ENCODE results near the gene SNX15.

SNX15 gene

DNA sequence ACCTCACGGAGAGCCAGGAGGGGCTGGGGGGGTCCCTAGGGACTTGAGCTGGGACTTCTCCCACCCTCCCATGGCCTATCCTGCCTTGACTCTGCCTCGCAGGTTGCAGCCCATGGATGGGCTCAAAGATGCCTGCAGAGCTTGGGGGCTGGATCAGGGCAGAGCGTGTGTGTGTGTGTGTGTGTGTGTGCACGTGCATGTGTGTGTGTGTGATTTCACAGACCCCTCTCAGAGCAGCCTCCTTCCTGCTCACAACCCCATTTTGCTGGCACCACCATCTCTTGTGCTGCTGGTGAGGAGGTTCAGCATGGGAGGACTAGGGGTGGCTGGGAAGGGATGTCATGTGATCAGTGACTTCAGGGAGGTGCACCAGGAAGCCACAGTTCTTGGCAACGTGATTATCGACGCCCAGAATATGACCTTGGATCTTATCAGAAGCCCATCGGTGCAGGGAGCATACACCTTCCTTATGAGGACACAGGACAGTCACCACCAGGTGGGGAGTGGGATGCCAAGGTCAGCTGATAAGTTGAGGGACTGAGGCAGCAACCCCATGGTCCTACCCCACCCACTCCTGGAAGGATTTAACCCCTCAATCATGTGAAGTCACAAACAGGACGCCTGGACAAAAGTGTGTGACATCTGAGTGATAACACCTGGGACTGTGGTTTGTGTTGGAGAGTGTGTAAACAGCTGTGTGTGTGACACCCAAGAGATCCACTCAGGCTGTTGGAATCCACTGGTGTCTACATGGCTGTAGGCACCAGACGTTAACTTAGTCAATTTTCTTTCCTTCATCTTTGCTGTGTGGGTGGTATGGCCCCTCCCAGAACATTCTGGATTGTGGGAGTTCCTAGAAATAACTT, 33.0 kb downstream of the SNX15 start:
- TF ChIP-seq, protein P1, sequence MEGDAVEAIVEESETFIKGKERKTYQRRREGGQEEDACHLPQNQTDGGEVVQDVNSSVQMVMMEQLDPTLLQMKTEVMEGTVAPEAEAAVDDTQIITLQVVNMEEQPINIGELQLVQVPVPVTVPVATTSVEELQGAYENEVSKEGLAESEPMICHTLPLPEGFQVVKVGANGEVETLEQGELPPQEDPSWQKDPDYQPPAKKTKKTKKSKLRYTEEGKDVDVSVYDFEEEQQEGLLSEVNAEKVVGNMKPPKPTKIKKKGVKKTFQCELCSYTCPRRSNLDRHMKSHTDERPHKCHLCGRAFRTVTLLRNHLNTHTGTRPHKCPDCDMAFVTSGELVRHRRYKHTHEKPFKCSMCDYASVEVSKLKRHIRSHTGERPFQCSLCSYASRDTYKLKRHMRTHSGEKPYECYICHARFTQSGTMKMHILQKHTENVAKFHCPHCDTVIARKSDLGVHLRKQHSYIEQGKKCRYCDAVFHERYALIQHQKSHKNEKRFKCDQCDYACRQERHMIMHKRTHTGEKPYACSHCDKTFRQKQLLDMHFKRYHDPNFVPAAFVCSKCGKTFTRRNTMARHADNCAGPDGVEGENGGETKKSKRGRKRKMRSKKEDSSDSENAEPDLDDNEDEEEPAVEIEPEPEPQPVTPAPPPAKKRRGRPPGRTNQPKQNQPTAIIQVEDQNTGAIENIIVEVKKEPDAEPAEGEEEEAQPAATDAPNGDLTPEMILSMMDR (IDR thresholded peaks at IDR 0.05; ENCODE audit: insufficient read depth, low read depth, low read length, missing control alignments) = no peak
- no peak overlapping the region for H3K4me3 ChIP-seq (ENCODE audit: low read depth, low read length)
- peak; percentile 37 for DNase-seq (ENCODE audit: low read depth)

DNA sequence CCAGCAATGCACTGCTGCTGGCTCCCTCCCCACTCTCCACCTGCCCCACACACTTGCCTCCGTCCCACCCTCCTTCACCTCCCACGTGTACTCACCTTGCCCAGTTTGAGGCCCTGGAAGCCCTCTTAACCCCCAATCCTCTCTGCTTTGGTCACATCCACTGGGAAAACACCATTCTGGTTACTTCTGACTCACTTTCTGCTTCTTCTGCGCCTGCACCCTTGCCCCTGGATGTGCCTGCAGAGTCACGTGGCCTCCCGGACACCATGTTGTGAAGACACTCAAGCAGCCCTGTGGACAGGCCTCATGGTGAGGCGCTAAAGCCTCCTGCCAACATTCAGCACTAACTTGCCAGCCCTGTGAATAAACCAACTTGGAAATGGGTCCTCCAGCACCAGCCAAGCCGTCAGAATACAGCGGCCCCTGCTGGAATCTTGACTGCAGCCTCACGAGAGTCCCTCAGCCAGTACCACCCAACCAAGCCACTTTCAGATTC, 33.7 kb downstream of the SNX15 start:
- no peak overlapping the region for H3K4me3 ChIP-seq (ENCODE audit: low read depth, low read length)
- TF ChIP-seq, protein P1 (IDR thresholded peaks at IDR 0.05; ENCODE audit: insufficient read depth, low read depth, low read length, missing control alignments) = no peak
- no peak for DNase-seq (ENCODE audit: low read depth)

DNA sequence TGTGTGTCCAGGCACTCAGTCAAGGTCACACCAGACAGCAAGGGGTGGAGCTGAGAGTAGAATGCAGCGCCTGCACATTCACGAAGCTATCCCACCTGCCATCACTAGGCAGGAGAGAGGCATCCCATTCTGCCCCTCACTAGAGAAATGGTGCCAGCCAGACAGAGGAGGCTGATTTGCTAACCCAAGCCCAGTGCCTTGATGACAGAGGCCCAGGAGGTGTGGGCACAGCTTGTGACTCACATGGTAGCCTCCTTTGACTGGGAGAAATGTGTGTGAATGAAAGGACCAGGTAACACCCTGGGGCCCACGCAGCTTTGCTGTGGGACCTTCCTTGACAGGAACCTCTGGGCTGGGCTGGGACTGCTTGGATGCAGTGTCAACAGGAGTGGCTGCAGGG, 36.3 kb downstream of the SNX15 start:
- TF ChIP-seq, protein P1 (IDR thresholded peaks at IDR 0.05; ENCODE audit: insufficient read depth, low read depth, low read length, missing control alignments) = no peak
- no peak overlapping the region for H3K4me3 ChIP-seq (ENCODE audit: low read depth, low read length)
- no peak for DNase-seq (ENCODE audit: low read depth)

DNA sequence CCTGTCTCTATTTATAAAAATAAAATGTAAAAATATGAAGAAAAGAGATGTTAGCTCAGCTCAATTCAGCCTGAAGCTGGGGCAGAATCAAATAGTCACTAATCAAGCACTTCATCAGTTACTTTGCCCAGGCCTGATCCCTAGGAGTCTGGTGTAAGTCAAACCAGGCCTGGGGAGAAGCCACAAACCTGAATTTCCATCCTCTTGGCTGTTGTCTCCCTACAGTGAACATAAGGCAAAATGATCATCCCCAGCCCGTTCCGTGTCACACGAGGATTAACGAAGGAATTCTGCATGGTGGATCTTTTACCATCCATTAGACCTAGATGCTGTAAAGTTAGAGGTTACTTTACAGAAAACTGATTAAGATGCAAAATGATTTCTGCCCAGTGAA, 37.6 kb downstream of the SNX15 start:
- no peak for DNase-seq (ENCODE audit: low read depth)
- H3K4me3 ChIP-seq (ENCODE audit: low read depth, low read length) = no peak overlapping the region
- TF ChIP-seq, protein P1 (IDR thresholded peaks at IDR 0.05; ENCODE audit: insufficient read depth, low read depth, low read length, missing control alignments) = no peak

DNA sequence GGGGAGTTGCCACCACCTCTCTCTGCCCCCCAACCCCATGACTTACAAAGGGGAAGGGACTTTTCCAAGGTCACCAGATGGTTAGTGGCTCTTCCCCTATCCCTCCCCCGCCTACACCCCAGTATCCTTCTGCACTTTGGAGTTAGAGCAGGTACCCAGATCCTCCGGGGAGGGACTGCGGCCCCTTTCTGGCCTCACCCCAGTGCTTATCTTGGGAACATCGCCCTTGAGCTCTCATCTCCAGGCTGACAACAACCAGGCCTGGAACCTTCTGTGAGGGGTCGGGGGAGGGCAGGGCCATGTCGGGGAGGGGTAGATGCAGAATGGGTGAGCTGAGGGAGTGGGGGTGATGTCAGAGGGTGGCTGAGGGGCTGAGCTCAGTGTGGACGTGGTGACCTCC, 38.6 kb downstream of the SNX15 start:
- TF ChIP-seq, protein P1 (IDR thresholded peaks at IDR 0.05; ENCODE audit: insufficient read depth, low read depth, low read length, missing control alignments) = no peak
- DNase-seq (ENCODE audit: low read depth) = no peak
- H3K4me3 ChIP-seq (ENCODE audit: low read depth, low read length) = no peak overlapping the region

DNA sequence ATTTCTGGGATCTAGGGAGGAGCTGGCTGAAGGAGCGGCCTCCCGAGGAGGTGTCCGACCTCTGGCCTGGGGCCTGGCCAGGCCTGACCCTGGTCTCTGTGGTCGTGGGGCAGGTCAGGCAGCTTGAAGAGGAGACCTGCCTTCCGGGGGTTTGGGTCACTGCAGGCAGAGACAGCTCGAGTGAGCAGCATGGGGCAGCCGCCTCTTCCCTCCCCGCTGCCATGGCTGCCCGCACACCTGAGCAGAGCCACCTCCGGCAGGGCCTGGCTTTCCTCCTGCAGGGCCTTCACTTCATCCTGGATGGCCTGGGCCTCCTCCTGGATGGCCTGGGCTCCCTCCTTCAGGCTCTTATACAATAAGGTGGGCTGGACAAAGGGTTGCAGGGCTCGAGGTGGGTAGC, 39.1 kb downstream of the SNX15 start:
- DNase-seq (ENCODE audit: low read depth) = no peak
- H3K4me3 ChIP-seq (ENCODE audit: low read depth, low read length) = no peak overlapping the region
- TF ChIP-seq, protein P1 (IDR thresholded peaks at IDR 0.05; ENCODE audit: insufficient read depth, low read depth, low read length, missing control alignments) = no peak

Measured in GM12865 (cell line).